ENCODE results near the gene CTNNA3.

The CTNNA3 gene

GRCh38 chr10:67308912-67309311 lies 387.1 kb downstream of the CTNNA3 start:
- no peak for DNase-seq

DNA sequence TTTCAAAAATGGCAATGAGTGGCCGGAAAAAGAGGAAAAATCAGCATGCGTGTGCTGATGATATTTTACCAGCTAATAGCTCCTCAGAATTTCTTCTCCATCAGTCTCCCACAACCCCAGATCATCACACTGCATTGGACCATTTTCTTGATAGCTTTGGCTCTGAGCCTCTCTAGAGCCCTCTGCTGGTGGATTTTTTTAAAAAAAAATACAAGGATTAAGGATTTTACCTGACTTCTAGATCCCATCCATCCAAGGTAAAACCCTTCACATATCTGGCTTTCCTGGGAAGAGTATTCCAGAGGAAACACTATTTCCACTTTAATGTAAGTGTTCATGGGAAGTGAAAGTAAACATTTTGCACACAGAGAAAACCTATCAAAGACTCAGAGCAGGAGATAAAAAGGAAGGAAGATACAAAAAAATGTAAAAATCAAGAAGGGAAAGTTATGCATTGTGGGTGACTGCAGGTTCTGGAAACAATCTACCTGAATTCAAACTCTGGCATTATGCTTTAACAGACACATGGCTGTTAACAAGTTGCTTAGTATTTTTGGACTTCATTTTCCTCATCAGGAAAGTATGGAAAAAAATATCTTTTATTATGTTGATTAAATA lies 389.3 kb downstream of the CTNNA3 start:
- DNase-seq = peak; percentile 3

DNA sequence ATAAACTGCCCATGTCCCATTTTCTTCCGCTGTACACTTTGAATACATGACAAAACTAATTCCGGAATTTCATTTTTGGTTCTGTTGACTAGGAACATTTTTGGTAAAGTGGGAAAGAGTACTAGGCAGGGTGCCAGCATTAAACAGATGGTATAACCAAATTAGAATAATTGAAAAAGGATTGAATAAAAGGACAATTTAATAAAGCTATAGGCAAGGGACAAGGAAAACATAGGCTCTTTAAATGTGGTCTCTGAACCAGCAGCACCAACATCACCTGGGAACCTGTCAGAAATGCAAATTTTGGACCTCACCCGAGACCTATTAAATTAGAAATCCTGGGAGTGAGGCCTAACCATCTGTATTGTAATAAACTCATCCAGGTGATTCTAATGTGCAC lies 393.3 kb downstream of the CTNNA3 start:
- no peak for DNase-seq

GRCh38 chr10:67299761-67300160 lies 396.2 kb downstream of the CTNNA3 start:
- DNase-seq = no peak

DNA sequence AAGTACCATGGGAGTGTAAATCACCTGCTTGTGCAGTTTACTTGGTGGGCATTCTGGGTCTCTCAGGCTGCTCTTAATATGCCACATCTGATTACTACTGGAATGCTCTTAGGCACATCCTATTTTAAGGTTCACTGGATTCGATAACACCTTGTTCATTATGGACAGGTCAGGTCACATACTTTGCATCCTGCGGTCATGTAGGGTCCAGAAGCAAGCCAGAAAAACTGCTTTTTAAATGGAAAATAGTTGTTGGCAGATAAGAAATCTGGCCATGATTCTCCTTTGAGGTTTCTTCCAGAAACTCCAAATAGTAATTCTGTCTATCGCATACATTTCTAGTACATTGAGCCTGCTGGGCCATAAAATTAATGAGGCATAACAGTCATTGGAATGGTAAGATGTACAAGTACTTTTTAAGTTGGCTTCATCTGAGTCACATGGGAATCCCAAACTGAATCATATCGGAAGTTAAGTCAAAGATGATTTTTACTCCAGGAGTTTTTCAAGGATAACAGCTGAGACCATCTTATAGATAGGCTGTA lies 398.3 kb downstream of the CTNNA3 start:
- no peak for DNase-seq

GRCh38 chr10:67296926-67297325 lies 399.1 kb downstream of the CTNNA3 start:
- no peak for DNase-seq

- DNase-seq = no peak
Observed at GRCh38 chr10:67288688-67289410, 407.1 kb downstream of the CTNNA3 start.

GRCh38 chr10:67284589-67284988 lies 411.4 kb downstream of the CTNNA3 start:
- no peak for DNase-seq

- DNase-seq = no peak
Observed at GRCh38 chr10:67282871-67283270, 413.1 kb downstream of the CTNNA3 start.

GRCh38 chr10:67280405-67280804 lies 415.6 kb downstream of the CTNNA3 start:
- no peak for DNase-seq

GRCh38 chr10:67277402-67277801 lies 418.6 kb downstream of the CTNNA3 start:
- no peak for DNase-seq

DNA sequence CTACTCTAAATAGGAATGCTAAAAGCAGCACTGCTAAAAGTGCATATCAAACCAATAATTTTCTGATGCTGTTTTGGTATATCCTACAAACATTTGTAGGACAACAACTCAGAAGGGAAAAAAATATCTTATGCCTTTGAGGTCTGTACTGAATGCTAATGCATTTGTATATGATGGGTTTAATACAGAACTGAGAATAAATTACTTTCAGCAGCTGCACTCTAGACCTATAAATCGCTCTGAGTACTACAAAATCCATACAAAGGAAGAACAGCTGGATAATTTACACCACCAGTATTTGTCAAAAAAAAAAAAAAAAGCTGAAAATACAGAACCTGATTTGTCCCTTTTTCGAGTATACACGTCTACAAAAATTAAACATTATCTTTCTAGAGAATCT lies 426.2 kb downstream of the CTNNA3 start:
- DNase-seq = no peak

DNA sequence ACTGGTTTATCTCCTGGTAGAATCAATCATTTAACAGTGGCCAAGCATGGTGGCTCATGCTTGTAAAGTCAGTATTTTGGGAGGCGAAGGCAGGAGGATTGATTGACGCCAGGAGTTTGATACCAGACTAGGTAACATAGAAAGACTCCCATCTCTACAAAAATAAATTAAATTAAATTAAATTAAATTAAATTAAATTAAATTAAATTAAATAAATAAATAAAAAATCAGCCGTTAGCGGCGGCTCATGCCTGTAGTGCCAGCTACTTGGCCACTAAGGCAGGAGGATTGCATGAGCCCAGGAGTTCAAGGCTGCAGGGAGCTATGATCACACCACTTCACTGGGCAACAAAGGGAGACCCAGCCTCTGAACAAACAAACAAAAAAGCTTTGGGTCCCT lies 427.8 kb downstream of the CTNNA3 start:
- no peak for DNase-seq

DNA sequence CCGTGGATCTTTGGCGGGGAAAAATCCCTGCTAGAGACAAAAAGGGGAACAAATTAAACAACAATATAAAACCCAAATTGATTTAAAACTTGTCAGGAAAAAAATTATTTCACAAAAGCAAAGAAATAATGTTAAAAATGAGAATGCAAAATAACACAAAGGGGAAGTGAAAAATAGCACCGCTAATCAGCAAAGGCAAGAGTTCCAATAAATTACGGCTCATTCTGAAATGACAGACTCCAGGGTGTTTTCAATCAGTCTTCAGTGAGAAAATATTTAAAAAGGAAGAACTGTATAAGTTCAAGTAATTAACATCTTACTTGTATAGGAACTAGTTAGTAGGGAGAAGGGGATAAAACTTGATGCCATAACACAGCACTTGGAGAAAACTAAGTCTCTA lies 433.3 kb downstream of the CTNNA3 start:
- DNase-seq = no peak

GRCh38 chr10:67261300-67261797 lies 434.6 kb downstream of the CTNNA3 start:
- DNase-seq = no peak

- DNase-seq = no peak
Observed at GRCh38 chr10:67259319-67259929, 436.6 kb downstream of the CTNNA3 start.

DNA sequence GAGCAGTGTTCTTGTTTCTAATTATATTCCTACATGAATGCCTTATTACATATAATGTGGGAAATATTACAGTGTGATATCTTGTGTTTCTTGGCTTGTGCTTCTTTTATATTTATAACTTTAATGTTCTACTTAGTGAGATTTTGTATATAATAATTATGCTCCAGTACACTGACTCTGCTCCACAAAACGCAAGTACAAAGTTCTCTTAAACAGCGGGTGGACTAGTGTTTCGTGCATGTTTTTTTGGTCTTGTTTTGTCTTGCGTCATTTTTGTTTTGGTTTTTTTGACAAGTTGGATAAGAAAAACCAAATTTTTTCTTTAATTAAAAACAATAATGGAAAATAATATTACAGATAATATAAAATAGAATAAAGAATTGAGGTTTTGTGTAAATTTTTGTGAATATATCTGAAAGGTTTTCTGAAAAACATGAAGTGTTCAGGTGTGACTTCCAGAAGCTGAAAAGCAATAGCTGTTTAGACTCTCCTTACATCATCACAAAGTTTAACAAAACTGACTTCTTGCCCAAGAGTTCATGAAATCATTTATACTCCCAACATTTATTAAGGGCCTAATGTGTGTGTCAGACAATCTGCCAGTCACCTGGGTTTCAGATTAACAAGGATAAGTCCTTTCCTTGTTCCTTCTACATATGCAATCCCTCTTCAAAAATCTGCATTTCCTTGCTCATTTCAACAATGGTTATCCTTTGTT lies 438.4 kb downstream of the CTNNA3 start:
- no peak for DNase-seq

GRCh38 chr10:67257018-67257417 lies 439.0 kb downstream of the CTNNA3 start:
- no peak for DNase-seq

DNA sequence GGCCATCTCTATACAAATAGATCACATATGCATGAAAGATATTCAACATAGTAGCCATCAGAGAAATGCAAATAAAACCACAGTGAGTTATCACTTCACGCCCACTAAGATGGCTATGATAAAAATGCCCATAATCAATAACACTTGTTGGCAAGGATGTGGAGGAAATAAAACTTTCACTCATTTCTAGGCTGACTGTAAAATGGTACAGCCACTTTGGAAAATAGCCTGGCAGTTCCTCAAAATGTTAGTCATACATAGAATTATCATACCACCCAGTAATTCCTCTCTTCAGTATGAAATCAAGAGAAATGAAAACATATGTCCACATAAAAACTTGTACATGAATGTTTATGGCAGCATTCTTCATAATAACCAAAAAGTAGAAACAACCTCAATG lies 445.3 kb downstream of the CTNNA3 start:
- DNase-seq = no peak

DNA sequence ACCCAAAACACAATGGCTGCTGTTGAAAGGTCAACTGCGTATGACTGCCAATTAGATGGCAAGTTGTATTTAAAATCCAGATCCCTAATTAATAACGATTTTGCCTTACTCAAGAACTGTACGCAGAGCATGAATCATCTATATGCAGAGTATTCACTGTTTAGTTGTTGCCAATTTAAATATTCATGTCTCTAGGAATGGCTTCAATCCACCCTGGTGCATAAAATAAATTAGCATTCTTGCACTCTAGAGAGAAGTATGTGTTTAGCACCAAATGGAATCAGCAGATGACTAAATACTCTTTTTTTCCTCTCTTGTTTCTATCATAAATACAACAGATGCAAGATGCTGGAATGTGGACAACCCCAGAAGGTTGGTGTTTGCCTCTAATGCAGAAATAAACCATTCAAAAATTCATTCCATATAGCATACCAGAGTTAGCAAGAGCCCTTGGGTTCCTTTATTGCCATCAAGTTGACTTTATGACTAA lies 449.9 kb downstream of the CTNNA3 start:
- no peak for DNase-seq

GRCh38 chr10:67242528-67242927 lies 453.5 kb downstream of the CTNNA3 start:
- no peak for DNase-seq

- no peak for DNase-seq
Observed at GRCh38 chr10:67241451-67241850, 454.5 kb downstream of the CTNNA3 start.

- no peak for DNase-seq
Observed at GRCh38 chr10:67239864-67240497, 456.0 kb downstream of the CTNNA3 start.
